A549 (cell line): ENCODE data around the gene SPACA6. TPM values are rescaled to one million over a fixed set of nuclear protein-coding genes. Genes with fewer than 3 reads are reported as not detected.
"Not testable (repeated sequence)": the region's sequence is repeated elsewhere in the genome, so short reads cannot be mapped to it uniquely, and the experiment has no call there.

Experiments used
- ATAC-seq, 2 experiments: fragments of 200-7000 bp in 1 of 2; fragments of >200 bp in 1 of 2; cut with Nextera tagmentation in 1 of 2; cut with Tn5 transposase in 1 of 2; 3 replicates each; pipeline versions ENCODE4 v1.8.0 to v1.9.1; 2018 to 2020; ENCODE audit warnings: mild to moderate bottlenecking in 1 of 2, moderate library complexity in 1 of 2
- CTCF ChIA-PET: fragments of 300-600 bp; sonication (Branson Sonifier 250); formaldehyde crosslinking; extraction: SDS; loops from one replicate; lab custom pipeline; 2021; ENCODE audit warnings: antibody characterized with exemption, inconsistent platforms; lab: Yijun Ruan, JAX
- POLR2A ChIA-PET: fragments of 350-600 bp; formaldehyde crosslinking; extraction: SDS; loops from one replicate; lab custom pipeline; 2021; ENCODE audit warnings: antibody characterized with exemption, inconsistent platforms; lab: Yijun Ruan, JAX
- DNase-seq, 2 experiments: peaks; one replicate each; pipeline versions ENCODE4 v3.0.0 to v3.0.0-alpha.2; 2011 to 2016; ENCODE audit warnings: low read depth in 1 of 2, low spot score in 1 of 2
- FAIRE-seq: peaks from 2 replicates; lab custom pipeline; 2011; peaks lifted over from hg19 to GRCh38; lab: Jason Lieb, UNC
- H3K27ac ChIP-seq, 2 experiments: fragments of >200 bp; sonication (Bioruptor Twin); formaldehyde crosslinking; 3 replicates each; pipeline ENCODE4 v1.5.1; 2016 to 2017
- H3K4me1 ChIP-seq: fragments of >200 bp; sonication (Bioruptor Twin); formaldehyde crosslinking; 3 replicates; pipeline ENCODE4 v1.6.1; 2016
- H3K4me2 ChIP-seq: fragments of >200 bp; sonication (Bioruptor Twin); formaldehyde crosslinking; 3 replicates; pipeline ENCODE4 v1.6.1; 2016
- H3K4me3 ChIP-seq: fragments of >200 bp; sonication (Bioruptor Twin); formaldehyde crosslinking; 3 replicates; pipeline ENCODE4 v1.5.1; 2016
- H3K9me3 ChIP-seq: fragments of >200 bp; sonication (Bioruptor Twin); formaldehyde crosslinking; 3 replicates; pipeline ENCODE4 v1.6.1; 2016
- BHLHE40 ChIP-seq: IDR thresholded peaks from 2 replicates; pipeline ENCODE4 v1.6.1; 2012; ENCODE audit warnings: low read depth, low read length, inconsistent platforms
- CHD4 ChIP-seq: fragments of 200-600 bp; sonication (generic); IDR thresholded peaks from 2 replicates; pipeline ENCODE4 v1.6.1; 2016; ENCODE audit warnings: antibody characterized with exemption, mild to moderate bottlenecking, borderline replicate concordance
- EHF ChIP-seq: fragments of 250-450 bp; sonication (Bioruptor Pico); IDR thresholded peaks from 2 replicates; pipeline ENCODE4 v1.5.0; 2020; ENCODE audit warnings: mild to moderate bottlenecking
- ELK1 ChIP-seq: fragments of 150-350 bp; IDR thresholded peaks from 2 replicates; pipeline ENCODE4 v1.6.1; 2014; ENCODE audit warnings: low read depth, mild to moderate bottlenecking, low read length
- EP300 ChIP-seq, 2 experiments: fragments of >200 bp; sonication (Bioruptor Twin); formaldehyde crosslinking; IDR thresholded peaks; 2 replicates in 1 of 2; 3 replicates in 1 of 2; pipeline ENCODE4 v1.6.1; 2016 to 2017
- FOSL2 ChIP-seq, 2 experiments: fragments of 450-650 bp in 1 of 2; fragments of >200 bp in 1 of 2; sonication (Bioruptor Twin) in 1 of 2; formaldehyde crosslinking; IDR thresholded peaks; 2 replicates each; pipeline versions ENCODE4 v1.5.0 to v1.6.1; 2016 to 2020; ENCODE audit warnings: mild to moderate bottlenecking in 1 of 2, moderate library complexity in 1 of 2
- GATA3 ChIP-seq: IDR thresholded peaks from 2 replicates; pipeline ENCODE4 v1.6.1; 2012; ENCODE audit warnings: borderline replicate concordance
- HEYL ChIP-seq: fragments of 250-450 bp; sonication (Bioruptor Pico); IDR thresholded peaks from 2 replicates; pipeline ENCODE4 v1.8.0; 2021; ENCODE audit warnings: mild to moderate bottlenecking, moderate library complexity
- HOXB13 ChIP-seq: fragments of 250-450 bp; sonication (Bioruptor Pico); IDR thresholded peaks from 2 replicates; pipeline ENCODE4 v1.5.0; 2020; ENCODE audit warnings: low read depth, mild to moderate bottlenecking, moderate library complexity
- KDM5A ChIP-seq: fragments of 200-600 bp; sonication (generic); IDR thresholded peaks from 2 replicates; pipeline ENCODE4 v1.6.1; 2016; ENCODE audit warnings: antibody characterized with exemption, mild to moderate bottlenecking
- MYC ChIP-seq: IDR thresholded peaks from 2 replicates; pipeline ENCODE4 v1.6.1; 2012; ENCODE audit warnings: mild to moderate bottlenecking, inconsistent platforms, low read length, improper control_type of control experiment, borderline replicate concordance
- PBX3 ChIP-seq: IDR thresholded peaks from 2 replicates; pipeline ENCODE4 v1.6.1; 2012
- POLR2AphosphoS2 ChIP-seq: conservative IDR thresholded peaks from 2 replicates; pipeline ENCODE4 v1.6.1; 2012; ENCODE audit warnings: low read length, improper control_type of control experiment, inconsistent platforms
- RARB ChIP-seq: fragments of 250-450 bp; sonication (Bioruptor Pico); IDR thresholded peaks from 2 replicates; pipeline ENCODE4 v1.8.0; 2021; ENCODE audit warnings: mild to moderate bottlenecking, moderate library complexity
- RNF2 ChIP-seq: fragments of 200-600 bp; sonication (generic); IDR thresholded peaks from 2 replicates; pipeline ENCODE4 v1.6.1; 2016; ENCODE audit warnings: low read depth, mild to moderate bottlenecking, antibody characterized with exemption, moderate library complexity, borderline replicate concordance
- ZC3H11A ChIP-seq: fragments of 450-650 bp; IDR thresholded peaks from 2 replicates; pipeline ENCODE4 v1.6.1; 2014; ENCODE audit warnings: antibody characterized with exemption, mild to moderate bottlenecking
- ZNF302 ChIP-seq: fragments of 250-450 bp; sonication (Bioruptor Pico); IDR thresholded peaks from 2 replicates; pipeline ENCODE4 v1.9.0; 2021; ENCODE audit warnings: inconsistent platforms, mild to moderate bottlenecking, moderate library complexity
- WGBS: methylation state at CpG from one replicate; pipeline ENCODE4 v1.1.6; 2017; ENCODE audit errors: missing lambda C conversion rate; 5-methylcytosine and 5-hydroxymethylcytosine counted together
- polyA minus RNA-seq: library from RNA; depleted of rRNA, polyadenylated mRNA; stranded (reverse); fragments of >200 nt; gene quantifications from 2 replicates; pipeline ENCODE4 v1.2.3, GENCODE V29; 2011; rRNA and poly(A)+ RNA removed
- polyA plus RNA-seq, 4 experiments: library from polyadenylated mRNA; depleted of rRNA in 3 of 4; stranded (reverse); fragments of >200 nt; fragmentation: RNase III in 1 of 4; extraction: RNeasy Plus Mini Kit Qiagen cat#74134 plus additional on column Dnase treatment in 1 of 4; gene quantifications; 2 replicates in 3 of 4; 3 replicates in 1 of 4; pipeline ENCODE4 v1.2.3, GENCODE V29; 2011 to 2017

SPACA6 gene
- polyA plus RNA-seq (2011; rRNA removed), result 9.5 and 12.0 TPM in 2 replicates
- 22.2 and 26.1 TPM in 2 replicates for polyA plus RNA-seq (2012; cell fraction: cytosol; rRNA removed)
- 73.5 and 87.0 TPM in 2 replicates for polyA plus RNA-seq (2012; cell fraction: nucleus; rRNA removed)
- 26.5 to 45.9 TPM (median 36.4 TPM) in 3 replicates for polyA plus RNA-seq (2017; fragmentation: RNase III; extraction: RNeasy Plus Mini Kit Qiagen cat#74134 plus additional on column Dnase treatment)
- 8.7 and 10.0 TPM in 2 replicates for polyA minus RNA-seq

- H3K27ac ChIP-seq, result peak within 1 kb of the TSS; percentile 95 to 100
- peaks cover 36% of the 10 kb centered on the region for H3K4me1 ChIP-seq
- TF ChIP-seq KDM5A (no peak), BHLHE40 (no peak), EP300 (IDR thresholded peaks at IDR 0.05) (no peak), CHD4 (no peak), HOXB13 (CRISPR knock-in tag) (no peak), PBX3 (no peak), RARB (CRISPR knock-in tag) (no peak), RNF2 (no peak), MYC (no peak), GATA3 (no peak), ZNF302 (CRISPR knock-in tag) (no peak), FOSL2 (IDR thresholded peaks at IDR 0.05) (no peak), FOSL2 (CRISPR knock-in tag; IDR thresholded peaks at IDR 0.05) (no peak)
- TF ChIP-seq, all 56 proteins: peak for 0
- DNase-seq (no peak), FAIRE-seq (no peak), ATAC-seq (no peak)
- Histone ChIP-seq H3K9me3 (no peaks in the 10 kb centered on the region), H3K4me2 (peak within 1 kb of the TSS; percentile 99), H3K4me3 (peak within 1 kb of the TSS; percentile 77)
- CTCF ChIA-PET, result interaction anchor here (2.9 kb wide), 1 partner anchor 11 kb away, joined by 10 read pairs; no protein-coding TSS in a partner anchor
- WGBS, result 92% methylated on average over 8 of the region's 8 CpGs
- POLR2A ChIA-PET, result no interaction called here
Measured at GRCh38 chr19:51693260-51693659, at the start of gene SPACA6. TSS of gene SPACA6 (plus strand) at chr19:51693330. CDS start at chr19:51693527, 197 bp downstream.

- FAIRE-seq (no peak), ATAC-seq (no peak; a peak in 1 of 6 replicates), DNase-seq (no peak)
- 4% methylated on average over 11 of the region's 11 CpGs for WGBS
- no peak overlapping the region for H3K4me3 ChIP-seq
- TF ChIP-seq POLR2AphosphoS2 (no peak), EHF (CRISPR knock-in tag) (no peak), ZC3H11A (no peak), HEYL (no peak), ELK1 (no peak)
- H3K9me3 ChIP-seq, result no peaks in the 10 kb centered on the region; the same call in 2 of the 3 replicates
- POLR2A ChIA-PET, result no interaction called here
- H3K27ac ChIP-seq, result no peak overlapping the region
- H3K4me1 ChIP-seq, result no peaks in the 10 kb centered on the region
- no peak overlapping the region for H3K4me2 ChIP-seq
- CTCF ChIA-PET, result interaction anchor here (0.9 to 4.0 kb wide), 5 partner anchors 10 to 172 kb away, joined by 3 to 26 read pairs (median 5); no protein-coding TSS in a partner anchor
Measured at GRCh38 chr19:51644636-51645271, 48.4 kb upstream of the SPACA6 start.

- H3K27ac ChIP-seq, H3K4me1 ChIP-seq, FAIRE-seq, DNase-seq, H3K4me2 ChIP-seq, ATAC-seq, POLR2A ChIA-PET, H3K4me3 ChIP-seq, H3K9me3 ChIP-seq: not testable (repeated sequence)
- WGBS, result 41% methylated on average over 6 of the region's 10 CpGs
- CTCF ChIA-PET, result interaction anchor here (0.8 to 1.4 kb wide), 2 partner anchors 8 to 10 kb away, joined by 3 to 7 read pairs; no protein-coding TSS in a partner anchor
Measured at GRCh38 chr19:51646730-51647129, 46.4 kb upstream of the SPACA6 start, which contains the start of gene SIGLEC14. TSS of gene SIGLEC14 (minus strand) at chr19:51646825. CDS start at chr19:51646759, 66 bp downstream.
